22Rv1 (cell line): Measurements from ENCODE around the gene SLC23A1.
A peak's percentile ranks its signal among the peaks of the same experiment; 100 is the strongest.

Experiments used
- H3K27ac ChIP-seq: fragments of 450-650 bp; 2 replicates; pipeline ENCODE4 v1.5.1; 2017
- CTCF ChIP-seq: fragments of 450-650 bp; IDR thresholded peaks from 2 replicates; pipeline ENCODE4 v1.5.1; 2017; ENCODE audit warnings: mild to moderate bottlenecking
- ZFX ChIP-seq: fragments of 450-650 bp; IDR thresholded peaks from 2 replicates; pipeline ENCODE4 v1.6.1; 2017; ENCODE audit warnings: antibody characterized with exemption, borderline replicate concordance

The SLC23A1 gene

GRCh38 chr5:139387611-139388197, 4.6 kb upstream of the SLC23A1 start:
- peak overlapping the region; percentile 96 for H3K27ac ChIP-seq
- TF ChIP-seq ZFX: no peak
- TF ChIP-seq CTCF: no peak

- peak overlapping the region; percentile 96 for H3K27ac ChIP-seq
Observed at GRCh38 chr5:139386956-139387355, 3.9 kb upstream of the SLC23A1 start.

- TF ChIP-seq ZFX (no peak), CTCF (no peak)
- 0 out of 2 replicates have a peak overlapping the region, but pooled peaks have one; percentile 96 for H3K27ac ChIP-seq
Observed at GRCh38 chr5:139386050-139386438, 2.9 kb upstream of the SLC23A1 start.

GRCh38 chr5:139385061-139386049, 2.3 kb upstream of the SLC23A1 start:
- no peak for TF ChIP-seq CTCF
- TF ChIP-seq ZFX: no peak
- H3K27ac ChIP-seq: peak overlapping the region; percentile 17; the same call in 1 of the 2 replicates

GRCh38 chr5:139384591-139385051, 1.5 kb upstream of the SLC23A1 start:
- TF ChIP-seq ZFX (no peak), CTCF (no peak)
- H3K27ac ChIP-seq: no peak overlapping the region

GRCh38 chr5:139383993-139384590, 995 bp upstream of the SLC23A1 start:
- H3K27ac ChIP-seq: no peak overlapping the region
- TF ChIP-seq ZFX (no peak), CTCF (no peak)

- H3K27ac ChIP-seq: no peak overlapping the region
- TF ChIP-seq ZFX: no peak
- TF ChIP-seq CTCF: no peak
Observed at GRCh38 chr5:139382807-139383206, 290 bp downstream of the SLC23A1 start.
